ENCODE results near the gene EFEMP1. TPM values are rescaled to one million over a fixed set of nuclear protein-coding genes. Genes with fewer than 3 reads are reported as not detected.

Gene EFEMP1
- total and polyA plus RNA-seq, 4 donors: 551 to 3,298 (median 891) TPM

DNA sequence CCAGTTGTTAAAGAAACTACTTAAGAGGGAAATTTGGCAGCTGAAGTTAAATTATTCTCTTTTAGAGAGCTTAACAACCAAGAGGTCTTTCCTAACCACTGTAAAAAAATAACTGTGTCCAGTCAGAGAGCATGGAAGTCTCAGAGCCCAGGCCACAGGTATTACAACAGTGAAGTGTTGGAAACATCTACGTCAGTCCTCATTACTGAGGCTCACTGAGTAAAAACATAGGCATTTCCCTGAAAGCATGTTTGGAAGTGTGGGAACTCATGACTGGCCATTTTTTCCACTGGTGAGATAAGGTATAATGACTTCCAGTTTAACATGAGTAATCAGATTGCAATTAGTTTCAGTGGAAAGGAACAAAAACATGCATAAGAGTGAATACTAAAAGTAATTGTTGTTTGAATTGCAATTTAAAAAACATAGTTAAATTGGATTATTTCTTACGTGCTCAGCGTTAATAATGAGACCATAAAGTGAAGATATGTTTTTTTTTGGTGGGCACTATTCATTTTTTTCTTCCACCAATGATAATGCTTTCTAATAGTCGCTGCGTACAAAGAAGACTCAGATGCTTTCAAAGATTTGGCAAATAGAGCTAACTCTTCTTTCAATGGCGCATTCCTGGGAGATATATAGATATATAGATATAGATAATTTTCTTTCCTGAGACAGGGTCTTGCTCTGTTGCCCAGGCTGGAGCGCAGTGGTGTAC lies 60.8 kb downstream of the EFEMP1 start:
- Histone ChIP-seq H3K27ac (ENCODE audit: low read depth in 1 of 2, low read length in 2 of 2) (peak overlapping the region; percentile 95 to 98), H3K27me3 (ENCODE audit: control insufficient read depth in 1 of 2, insufficient read depth in 2 of 2, low read length in 1 of 2) (no peaks in the 10 kb centered on the region), H3K4me1 (ENCODE audit: control insufficient read depth in 1 of 2, insufficient read depth in 2 of 2, low read length in 2 of 2) (peaks cover 8 to 9% of the 10 kb centered on the region in 2 donors), H3K9me3 (ENCODE audit: control insufficient read depth, low read length) (no peaks in the 10 kb centered on the region), H3K36me3 (ENCODE audit: control insufficient read depth in 1 of 2, insufficient read depth in 2 of 2, low read length in 1 of 2) (peaks cover 2% of the 10 kb centered on the region in 2 donors), H3K4me3 (ENCODE audit: low read length in 2 of 2) (no peak overlapping the region)
- 41 to 42% methylated on average over 7 of the region's 7 CpGs for WGBS, 2 donors
- DNase-seq: peak in 1 of 2 donors; percentile 59
- intact Hi-C loops (cut with DNase I): loop anchor here (2.0 to 5.0 kb wide), 2 partner anchors 24 to 134 kb away; no protein-coding TSS in a partner anchor
- peak; percentile 91 for ATAC-seq (ENCODE audit: low FRiP score)

DNA sequence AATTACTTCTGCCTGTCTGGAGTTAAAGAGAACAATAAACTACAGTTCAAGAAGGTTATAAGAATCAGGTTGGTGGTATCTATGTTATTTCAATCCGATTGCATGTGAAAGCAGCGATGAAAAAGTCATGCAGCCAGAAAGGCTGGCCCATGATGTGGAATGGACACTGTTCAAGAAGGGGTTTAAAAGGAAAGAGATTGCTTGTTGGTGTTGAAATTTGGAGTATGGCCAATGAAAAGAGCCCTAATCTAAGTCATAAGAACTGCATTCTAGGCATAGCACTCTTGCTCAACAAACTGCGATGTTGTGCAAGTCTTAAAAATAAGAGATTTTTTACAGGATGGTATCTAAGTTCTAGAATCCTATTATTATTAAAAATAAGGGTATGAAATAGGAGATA lies 61.3 kb downstream of the EFEMP1 start:
- intact Hi-C loops (cut with DNase I): loop anchor here (2.0 to 5.0 kb wide), 2 partner anchors 25 to 135 kb away; no protein-coding TSS in a partner anchor
- H3K27me3 ChIP-seq (ENCODE audit: control insufficient read depth in 1 of 2, insufficient read depth in 2 of 2, low read length in 1 of 2): no peaks in the 10 kb centered on the region
- no peaks in the 10 kb centered on the region for H3K9me3 ChIP-seq (ENCODE audit: control insufficient read depth, low read length)
- peaks cover 7 to 9% of the 10 kb centered on the region in 2 donors for H3K4me1 ChIP-seq (ENCODE audit: control insufficient read depth in 1 of 2, insufficient read depth in 2 of 2, low read length in 2 of 2)
- peak; percentile 91 for ATAC-seq (ENCODE audit: low FRiP score)
- no peaks in the 10 kb centered on the region for H3K36me3 ChIP-seq (ENCODE audit: control insufficient read depth in 1 of 2, insufficient read depth in 2 of 2, low read length in 1 of 2)
- peak overlapping the region; percentile 98 to 99 for H3K27ac ChIP-seq (ENCODE audit: low read depth in 1 of 2, low read length in 2 of 2)
- 0 to 7% methylated on average over 3 of the region's 3 CpGs for WGBS, 2 donors
- no peak overlapping the region for H3K4me3 ChIP-seq (ENCODE audit: low read length in 2 of 2)
- peak; percentile 53 to 74 for DNase-seq

DNA sequence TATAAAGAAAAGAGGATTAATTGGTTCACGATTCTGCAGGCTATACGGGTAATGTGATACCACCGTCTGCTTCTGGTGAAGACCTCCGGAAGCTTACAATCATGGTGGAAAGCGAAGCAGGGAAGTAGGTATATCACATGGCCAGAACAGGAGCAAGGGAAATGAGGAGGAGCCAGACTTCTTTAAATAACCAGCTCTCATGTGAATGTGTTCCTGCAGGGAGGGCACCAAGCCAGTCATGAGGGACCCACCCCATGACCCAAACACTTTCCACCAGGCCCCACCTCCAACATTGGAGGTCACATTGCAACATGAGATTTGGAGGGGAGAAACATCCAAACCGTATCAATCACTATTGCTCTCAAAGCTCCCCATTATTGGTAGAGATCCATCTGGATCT lies 61.8 kb downstream of the EFEMP1 start:
- Histone ChIP-seq H3K4me3 (ENCODE audit: low read length in 2 of 2) (no peak overlapping the region), H3K4me1 (ENCODE audit: control insufficient read depth in 1 of 2, insufficient read depth in 2 of 2, low read length in 2 of 2) (peaks cover 8 to 9% of the 10 kb centered on the region in 2 donors)
- WGBS, 2 donors: 22% methylated on average over 6 of the region's 6 CpGs

DNA sequence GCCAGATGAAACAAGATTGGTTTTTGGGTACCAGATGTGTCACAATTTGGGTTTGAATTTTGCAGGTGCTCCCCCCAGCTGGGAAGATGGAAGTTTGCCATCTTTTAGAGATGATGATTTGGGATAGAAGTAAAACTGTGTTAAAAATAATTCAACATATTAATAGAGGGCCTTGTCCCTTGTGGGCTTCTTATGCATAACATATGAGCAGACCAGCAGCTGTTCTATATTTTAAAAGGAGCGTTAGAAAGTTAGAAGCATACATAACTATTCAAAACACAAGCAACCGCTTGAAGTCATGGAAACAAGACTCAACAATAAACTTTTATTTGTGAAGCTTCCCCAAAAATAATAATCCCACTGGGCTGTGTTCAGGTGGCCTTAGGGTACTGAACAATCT lies 62.8 kb downstream of the EFEMP1 start:
- ATAC-seq (ENCODE audit: low FRiP score): no peak
- no peaks in the 10 kb centered on the region for H3K36me3 ChIP-seq (ENCODE audit: control insufficient read depth in 1 of 2, insufficient read depth in 2 of 2, low read length in 1 of 2)
- 23 to 25% methylated on average over 2 of the region's 2 CpGs for WGBS, 2 donors
- H3K9me3 ChIP-seq (ENCODE audit: control insufficient read depth, low read length): no peaks in the 10 kb centered on the region
- no peak overlapping the region for H3K4me3 ChIP-seq (ENCODE audit: low read length in 2 of 2)
- intact Hi-C loops (cut with DNase I): loop anchor here in 1 of 2 donors (5.0 kb wide), 1 partner anchor 136 kb away; no protein-coding TSS in a partner anchor
- DNase-seq: no peak
- H3K27ac ChIP-seq (ENCODE audit: low read depth in 1 of 2, low read length in 2 of 2): peak overlapping the region in 1 of 2 donors; percentile 98
- peaks cover 8 to 9% of the 10 kb centered on the region in 2 donors for H3K4me1 ChIP-seq (ENCODE audit: control insufficient read depth in 1 of 2, insufficient read depth in 2 of 2, low read length in 2 of 2)
- H3K27me3 ChIP-seq (ENCODE audit: control insufficient read depth in 1 of 2, insufficient read depth in 2 of 2, low read length in 1 of 2): no peaks in the 10 kb centered on the region

More for the DNA sequence above, 61.8 kb downstream of the EFEMP1 start:
- H3K36me3 ChIP-seq (ENCODE audit: control insufficient read depth in 1 of 2, insufficient read depth in 2 of 2, low read length in 1 of 2): no peaks in the 10 kb centered on the region
- no peaks in the 10 kb centered on the region for H3K27me3 ChIP-seq (ENCODE audit: control insufficient read depth in 1 of 2, insufficient read depth in 2 of 2, low read length in 1 of 2)
- peak overlapping the region; percentile 98 to 99 for H3K27ac ChIP-seq (ENCODE audit: low read depth in 1 of 2, low read length in 2 of 2)
- ATAC-seq (ENCODE audit: low FRiP score) (peak; percentile 64), DNase-seq (peak in 1 of 2 donors; percentile 77)
- no peaks in the 10 kb centered on the region for H3K9me3 ChIP-seq (ENCODE audit: control insufficient read depth, low read length)
- intact Hi-C loops (cut with DNase I): loop anchor here (2.0 to 5.0 kb wide), 2 partner anchors 25 to 136 kb away; no protein-coding TSS in a partner anchor

DNA sequence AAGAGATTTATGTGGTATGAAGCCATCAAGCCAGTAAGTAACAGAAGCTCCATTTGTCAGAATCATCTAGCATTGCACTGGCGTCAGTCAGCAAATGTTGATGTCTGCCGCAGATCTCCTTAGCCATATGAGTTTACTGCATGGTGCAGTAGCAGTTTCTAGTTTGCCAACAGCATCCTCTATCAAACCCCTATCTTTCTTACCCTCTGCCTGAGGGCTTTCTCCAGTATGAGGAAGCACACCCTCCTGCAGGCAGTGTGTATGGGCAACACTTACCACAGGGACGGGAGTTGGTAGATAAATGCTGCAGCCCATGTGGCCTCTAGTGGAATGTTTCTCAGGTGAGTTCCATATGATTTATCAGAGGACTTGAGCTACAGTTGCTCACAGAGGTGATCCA lies 63.7 kb downstream of the EFEMP1 start:
- Histone ChIP-seq H3K27me3 (ENCODE audit: control insufficient read depth in 1 of 2, insufficient read depth in 2 of 2, low read length in 1 of 2) (no peaks in the 10 kb centered on the region), H3K27ac (ENCODE audit: low read depth in 1 of 2, low read length in 2 of 2) (peak overlapping the region in 1 of 2 donors; percentile 42), H3K4me1 (ENCODE audit: control insufficient read depth in 1 of 2, insufficient read depth in 2 of 2, low read length in 2 of 2) (peaks cover 5 to 9% of the 10 kb centered on the region in 2 donors), H3K9me3 (ENCODE audit: control insufficient read depth, low read length) (no peaks in the 10 kb centered on the region), H3K4me3 (ENCODE audit: low read length in 2 of 2) (no peak overlapping the region), H3K36me3 (ENCODE audit: control insufficient read depth in 1 of 2, insufficient read depth in 2 of 2, low read length in 1 of 2) (no peaks in the 10 kb centered on the region)
- 87 to 97% methylated on average over 3 of the region's 3 CpGs for WGBS, 2 donors
- no peak for DNase-seq
- ATAC-seq (ENCODE audit: low FRiP score): no peak
- intact Hi-C loops (cut with DNase I): loop anchor here in 1 of 2 donors (5.0 kb wide), 1 partner anchor 137 kb away; no protein-coding TSS in a partner anchor

DNA sequence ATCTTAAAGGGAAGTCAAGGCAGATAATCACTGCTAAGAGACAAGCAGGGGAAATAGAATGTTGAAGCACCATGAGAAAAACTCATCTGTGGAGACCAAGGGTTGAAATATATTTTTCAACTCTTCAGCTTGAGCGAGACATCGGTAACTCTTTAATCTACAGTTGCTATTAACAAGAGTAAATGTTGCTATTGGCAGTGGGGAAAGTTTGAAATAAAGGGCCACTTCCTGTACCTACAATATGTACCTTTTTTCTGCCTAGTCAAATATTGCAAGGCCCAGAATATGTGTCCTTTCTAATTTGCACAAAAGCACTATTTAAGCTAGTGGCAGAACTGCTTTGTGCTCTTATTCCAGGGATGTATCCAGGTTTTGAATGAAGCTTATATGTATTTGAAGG lies 65.8 kb downstream of the EFEMP1 start:
- H3K4me1 ChIP-seq (ENCODE audit: control insufficient read depth in 1 of 2, insufficient read depth in 2 of 2, low read length in 2 of 2): peaks cover 5 to 9% of the 10 kb centered on the region in 2 donors
- no peak for ATAC-seq (ENCODE audit: low FRiP score)
- H3K27ac ChIP-seq (ENCODE audit: low read depth in 1 of 2, low read length in 2 of 2): no peak overlapping the region
- DNase-seq: no peak
- intact Hi-C loops (cut with DNase I): loop anchor here in 1 of 2 donors (2.0 kb wide), 1 partner anchor 79 kb away; no protein-coding TSS in a partner anchor
- peaks cover 0 to 2% of the 10 kb centered on the region in 2 donors for H3K36me3 ChIP-seq (ENCODE audit: control insufficient read depth in 1 of 2, insufficient read depth in 2 of 2, low read length in 1 of 2)
- H3K9me3 ChIP-seq (ENCODE audit: control insufficient read depth, low read length): no peaks in the 10 kb centered on the region
- H3K4me3 ChIP-seq (ENCODE audit: low read length in 2 of 2): no peak overlapping the region
- 30 to 40% methylated on average over 2 of the region's 2 CpGs for WGBS, 2 donors
- H3K27me3 ChIP-seq (ENCODE audit: control insufficient read depth in 1 of 2, insufficient read depth in 2 of 2, low read length in 1 of 2): no peaks in the 10 kb centered on the region

DNA sequence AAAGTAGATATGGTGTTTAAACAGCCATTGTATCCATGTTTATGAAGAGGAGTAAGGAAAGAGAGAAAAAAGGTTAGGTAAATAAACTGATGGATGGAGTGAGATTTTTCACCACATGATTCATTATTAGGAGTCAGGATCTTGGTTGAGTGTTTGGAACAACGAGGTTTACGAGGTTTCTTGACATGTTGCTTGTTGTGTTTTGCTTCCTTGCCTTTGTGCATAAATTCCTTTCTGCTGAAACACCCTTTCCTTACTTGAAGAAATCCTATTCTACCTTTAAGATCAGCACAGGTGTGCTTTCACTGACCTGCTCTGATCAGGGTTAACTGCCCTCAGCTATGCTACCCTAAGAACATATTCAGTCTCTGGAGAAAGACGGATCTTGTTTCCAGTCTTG lies 66.6 kb downstream of the EFEMP1 start:
- 29 to 67% methylated on average over 3 of the region's 3 CpGs for WGBS, 2 donors
- Histone ChIP-seq H3K36me3 (ENCODE audit: control insufficient read depth in 1 of 2, insufficient read depth in 2 of 2, low read length in 1 of 2) (peaks cover 0 to 2% of the 10 kb centered on the region in 2 donors), H3K27me3 (ENCODE audit: control insufficient read depth in 1 of 2, insufficient read depth in 2 of 2, low read length in 1 of 2) (no peaks in the 10 kb centered on the region), H3K27ac (ENCODE audit: low read depth in 1 of 2, low read length in 2 of 2) (no peak overlapping the region), H3K9me3 (ENCODE audit: control insufficient read depth, low read length) (no peaks in the 10 kb centered on the region), H3K4me1 (ENCODE audit: control insufficient read depth in 1 of 2, insufficient read depth in 2 of 2, low read length in 2 of 2) (peaks cover 5 to 9% of the 10 kb centered on the region in 2 donors), H3K4me3 (ENCODE audit: low read length in 2 of 2) (no peak overlapping the region)
- intact Hi-C loops (cut with DNase I): loop anchor here in 1 of 2 donors (2.0 kb wide), 1 partner anchor 78 kb away; no protein-coding TSS in a partner anchor
- no peak for DNase-seq
- no peak for ATAC-seq (ENCODE audit: low FRiP score)

DNA sequence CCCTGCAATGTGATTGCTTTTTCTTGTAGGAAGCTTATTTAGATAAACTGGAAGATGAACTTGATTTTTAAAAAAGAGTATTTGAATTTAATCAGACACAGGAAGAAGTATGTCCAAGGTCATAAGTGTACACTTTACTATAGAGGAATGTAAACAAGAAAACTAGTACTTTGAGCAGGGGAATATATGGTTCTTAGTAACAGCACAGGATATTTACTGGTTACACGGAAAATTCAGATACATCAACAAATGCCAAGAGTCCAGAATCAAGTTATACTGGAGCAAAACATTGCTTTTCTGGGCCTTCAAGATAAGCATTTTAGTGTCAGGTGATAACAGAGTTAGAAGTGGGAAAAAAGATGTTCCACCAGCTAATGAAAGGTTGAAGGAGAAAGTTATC lies 75.5 kb downstream of the EFEMP1 start:
- no peaks in the 10 kb centered on the region for H3K36me3 ChIP-seq (ENCODE audit: control insufficient read depth in 1 of 2, insufficient read depth in 2 of 2, low read length in 1 of 2)
- intact Hi-C loops (cut with DNase I): no loop called here
- DNase-seq (no peak), ATAC-seq (ENCODE audit: low FRiP score) (no peak)
- H3K9me3 ChIP-seq (ENCODE audit: control insufficient read depth, low read length): no peaks in the 10 kb centered on the region
- no peak overlapping the region for H3K27ac ChIP-seq (ENCODE audit: low read depth in 1 of 2, low read length in 2 of 2)
- 70 to 75% methylated on average over 1 of the region's 1 CpG for WGBS, 2 donors
- no peaks in the 10 kb centered on the region for H3K4me1 ChIP-seq (ENCODE audit: control insufficient read depth in 1 of 2, insufficient read depth in 2 of 2, low read length in 2 of 2)
- no peaks in the 10 kb centered on the region for H3K27me3 ChIP-seq (ENCODE audit: control insufficient read depth in 1 of 2, insufficient read depth in 2 of 2, low read length in 1 of 2)
- no peak overlapping the region for H3K4me3 ChIP-seq (ENCODE audit: low read length in 2 of 2)

DNA sequence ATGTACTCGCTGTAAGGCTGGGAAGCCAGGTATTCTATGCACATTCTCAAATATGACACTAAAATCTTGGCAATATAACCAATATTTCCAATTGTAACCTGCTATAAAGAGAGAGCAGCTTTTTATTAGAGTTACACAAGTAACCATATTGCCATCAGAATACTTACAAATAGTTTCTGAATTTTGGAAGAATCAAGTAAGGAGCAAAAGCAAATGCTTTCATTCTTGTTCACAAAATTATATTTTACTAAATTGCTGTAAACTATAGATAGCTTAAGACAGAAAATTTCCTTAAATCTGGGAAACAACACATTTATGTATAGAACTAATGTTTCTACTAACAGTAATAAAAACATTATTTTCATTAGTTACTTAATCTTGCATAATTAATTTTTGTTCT lies 77.2 kb downstream of the EFEMP1 start:
- 96 to 97% methylated on average over 1 of the region's 1 CpG for WGBS, 2 donors
- no peaks in the 10 kb centered on the region for H3K27me3 ChIP-seq (ENCODE audit: control insufficient read depth in 1 of 2, insufficient read depth in 2 of 2, low read length in 1 of 2)

More for the DNA sequence above, 77.2 kb downstream of the EFEMP1 start:
- intact Hi-C loops (cut with DNase I): no loop called here
- Histone ChIP-seq H3K9me3 (ENCODE audit: control insufficient read depth, low read length) (no peaks in the 10 kb centered on the region), H3K4me1 (ENCODE audit: control insufficient read depth in 1 of 2, insufficient read depth in 2 of 2, low read length in 2 of 2) (no peaks in the 10 kb centered on the region), H3K27ac (ENCODE audit: low read depth in 1 of 2, low read length in 2 of 2) (no peak overlapping the region), H3K4me3 (ENCODE audit: low read length in 2 of 2) (no peak overlapping the region), H3K36me3 (ENCODE audit: control insufficient read depth in 1 of 2, insufficient read depth in 2 of 2, low read length in 1 of 2) (no peaks in the 10 kb centered on the region)
- no peak for DNase-seq
- no peak for ATAC-seq (ENCODE audit: low FRiP score)

Data from aorta (tissue), 5 donors.